Right lobe of liver (tissue), 6 donors: ENCODE results near the gene TAGAP. TPM values are rescaled to one million over a fixed set of nuclear protein-coding genes. Genes with fewer than 3 reads are reported as not detected.

Experiments
- ATAC-seq, 4 donors: fragments of 200-7000 bp; cut with Tn5 transposase; one replicate each; pipeline ENCODE4 v1.9.1; 2020; ENCODE audit warnings: mild to moderate bottlenecking in 4 of 4, moderate library complexity in 4 of 4
- DNase-seq, 3 donors: peaks; one replicate each; pipeline ENCODE4 v3.0.0-alpha.2; 2020
- H3K27ac ChIP-seq, 3 donors: fragments of 200-600 bp; one replicate each; pipeline ENCODE4 v1.8.0; 2022
- H3K27me3 ChIP-seq, 2 donors: fragments of 200-600 bp; one replicate each; pipeline ENCODE4 v1.8.0; 2022
- H3K36me3 ChIP-seq, 4 donors: fragments of 200-600 bp; sonication (generic) in 1 of 4; one replicate each; pipeline versions ENCODE4 v1.5.1 to v1.8.0; 2017 to 2022; ENCODE audit warnings: control low read depth in 1 of 4
- H3K4me1 ChIP-seq, 4 donors: fragments of 200-600 bp; sonication (generic) in 1 of 4; one replicate each; pipeline versions ENCODE4 v1.5.1 to v1.8.0; 2017 to 2022; ENCODE audit warnings: control low read depth in 1 of 4
- H3K4me3 ChIP-seq, 3 donors: fragments of 200-600 bp; one replicate each; pipeline ENCODE4 v1.8.0; 2022
- H3K9me3 ChIP-seq, 4 donors: fragments of 200-600 bp; sonication (generic) in 1 of 4; one replicate each; pipeline versions ENCODE4 v1.5.1 to v1.8.0; 2017 to 2022; ENCODE audit warnings: control low read depth in 1 of 4
- CTCF ChIP-seq, 4 donors: fragments of 200-600 bp in 3 of 4; fragments of 450-650 bp in 1 of 4; IDR thresholded peaks; one replicate each; pipeline versions ENCODE4 v1.5.1 to v1.8.0; 2016 to 2022; ENCODE audit warnings: antibody characterized with exemption in 4 of 4, mild to moderate bottlenecking in 2 of 4
- POLR2A ChIP-seq: fragments of 450-650 bp; IDR thresholded peaks from one replicate; pipeline ENCODE4 v1.6.1; 2017; ENCODE audit warnings: antibody characterized with exemption, mild to moderate bottlenecking
- WGBS: methylation state at CpG from one replicate; pipeline ENCODE4 v1.1.6; 2018; ENCODE audit warnings: low coverage, low lambda C conversion rate; ENCODE audit not compliant: insufficient coverage; ENCODE audit errors: missing lambda C conversion rate; 5-methylcytosine and 5-hydroxymethylcytosine counted together
- intact Hi-C, 2 donors: fragments of 100-400 bp; cut with DNase I; formaldehyde crosslinking; loops; one replicate each; pipeline versions ENCODE4 v1.11.2 to v1.14.1; 2022
- total RNA-seq, 6 experiments: library from RNA; depleted of rRNA in 2 of 6; stranded (reverse); fragments of >200 nt in 2 of 6; fragmentation: NEBNext Ultra II Directional in 3 of 6; extraction: Animal tissue kit (Norgen Biotek cat#: 25700) in 3 of 6; gene quantifications; one replicate each; pipeline versions ENCODE4 v1.1.0 to v1.2.4, GENCODE V29; 2016 to 2023
- donor health status: DM: no; HTN: yes; CAD: no.
- donor health status: DM: no; HTN: no; CAD: no.
- donor health status: DM: no; HTN: no; CAD: no.
- donor health status: DM: no; HTN: yes; CAD: no.
- donor health status: DM: no; HTN: yes; CAD: no.

The TAGAP gene
- total RNA-seq, 6 experiments from 2014 or later = 0.13 to 1.8 (median 0.92) TPM

- H3K4me3 ChIP-seq = no peak overlapping the region
- intact Hi-C loops = no loop called here
- H3K27ac ChIP-seq = no peak overlapping the region
- H3K9me3 ChIP-seq = no peaks in the 10 kb centered on the region
- WGBS = 63% methylated on average over 10 of the region's 10 CpGs
- TF ChIP-seq POLR2A (no peak), CTCF (IDR thresholded peaks at IDR 0.05) (peak; percentile 40 to 53 (median 49))
- no peaks in the 10 kb centered on the region for H3K36me3 ChIP-seq
- DNase-seq (no peak), ATAC-seq (peak; percentile 45 to 80 (median 68))
- no peaks in the 10 kb centered on the region for H3K4me1 ChIP-seq
- H3K27me3 ChIP-seq = no peaks in the 10 kb centered on the region
These were observed 36.0 kb downstream of the TAGAP start for GRCh38 chr6:159008656-159009288.

DNA sequence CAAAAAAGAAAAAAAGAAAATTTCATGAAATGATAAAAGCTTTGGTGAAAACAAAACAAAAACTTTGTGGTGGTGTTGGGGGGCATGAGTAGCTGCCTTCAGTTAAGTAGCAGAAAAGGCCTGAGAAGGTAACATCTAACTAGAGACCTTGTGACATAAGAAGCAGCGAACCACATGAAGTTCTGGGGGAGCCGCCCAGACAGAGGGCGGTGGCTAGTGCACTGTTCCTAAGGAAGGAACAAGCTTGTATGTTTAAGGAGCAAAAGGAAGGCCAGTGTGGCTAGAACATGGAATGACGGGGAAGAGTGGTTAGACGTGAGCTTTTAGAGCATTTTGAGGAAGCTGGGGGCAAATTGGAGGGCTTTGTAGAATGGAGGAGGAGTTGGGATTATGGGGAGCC lies 37.3 kb downstream of the TAGAP start:
- ATAC-seq = no peak
- no peaks in the 10 kb centered on the region for H3K4me1 ChIP-seq

GRCh38 chr6:159005436-159005835 lies 39.4 kb downstream of the TAGAP start:
- H3K9me3 ChIP-seq = no peaks in the 10 kb centered on the region
- no peaks in the 10 kb centered on the region for H3K36me3 ChIP-seq
- TF ChIP-seq CTCF (IDR thresholded peaks at IDR 0.05) = no peak
- TF ChIP-seq POLR2A = no peak
- WGBS = 69% methylated on average over 5 of the region's 5 CpGs
- H3K4me1 ChIP-seq = peaks cover 0 to 4% (median 0%) of the 10 kb centered on the region in 4 donors
- no peak overlapping the region for H3K27ac ChIP-seq
- H3K27me3 ChIP-seq = no peaks in the 10 kb centered on the region
- H3K4me3 ChIP-seq = no peak overlapping the region
- ATAC-seq (no peak), DNase-seq (no peak)
- intact Hi-C loops = no loop called here

More for the DNA sequence above, 37.3 kb downstream of the TAGAP start:
- TF ChIP-seq CTCF (IDR thresholded peaks at IDR 0.05) = no peak
- TF ChIP-seq POLR2A = no peak
- Histone ChIP-seq H3K27me3 (no peaks in the 10 kb centered on the region), H3K9me3 (no peaks in the 10 kb centered on the region), H3K36me3 (no peaks in the 10 kb centered on the region), H3K27ac (no peak overlapping the region), H3K4me3 (no peak overlapping the region)
- WGBS = 73% methylated on average over 5 of the region's 5 CpGs
- DNase-seq = no peak
- intact Hi-C loops = no loop called here

DNA sequence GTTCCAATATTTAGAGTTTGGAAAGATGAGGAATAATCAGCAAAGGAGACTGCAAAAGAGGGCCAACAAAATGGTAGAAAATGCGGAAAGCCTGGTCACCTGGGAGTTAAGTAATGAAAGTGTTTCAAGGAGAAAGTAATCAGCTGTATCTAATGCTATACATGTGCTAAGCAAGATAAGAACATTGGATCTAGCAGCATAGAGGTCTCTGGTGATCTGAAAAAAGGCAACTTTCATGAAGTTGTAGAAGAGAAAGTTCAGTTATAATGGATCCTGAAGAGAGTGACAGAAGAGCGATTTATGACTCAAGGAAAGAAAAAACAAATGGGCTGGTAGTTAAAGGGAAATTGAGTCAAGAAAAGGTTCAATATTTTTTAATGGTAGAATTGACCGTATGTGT lies 40.2 kb downstream of the TAGAP start:
- TF ChIP-seq CTCF (IDR thresholded peaks at IDR 0.05) (no peak), POLR2A (no peak)
- no peak overlapping the region for H3K4me3 ChIP-seq
- H3K9me3 ChIP-seq = no peaks in the 10 kb centered on the region
- H3K27ac ChIP-seq = no peak overlapping the region
- DNase-seq (no peak), ATAC-seq (no peak)
- intact Hi-C loops = no loop called here
- WGBS = 64% methylated on average over 3 of the region's 3 CpGs
- H3K4me1 ChIP-seq = peaks cover 0 to 4% (median 0%) of the 10 kb centered on the region in 4 donors
- H3K36me3 ChIP-seq = no peaks in the 10 kb centered on the region
- H3K27me3 ChIP-seq = no peaks in the 10 kb centered on the region
